SU-DHL-6 (cell line): ENCODE measurements around the gene ANKRD33B.
"Not testable (repeated sequence)": the region's sequence is repeated elsewhere in the genome, so short reads cannot be mapped to it uniquely, and the experiment has no call there.

Experiments used
- H2AFZ ChIP-seq: fragments of 200-600 bp; sonication (generic); 2 replicates; pipeline ENCODE4 v1.6.1; 2014; ENCODE audit warnings: low read depth, mild to moderate bottlenecking, moderate library complexity, mixed read lengths, antibody characterized with exemption, low read length; ENCODE audit not compliant: severe bottlenecking
- H3F3A ChIP-seq: fragments of 200-600 bp; shearing (Covaris generic); 2 replicates; pipeline ENCODE4 v1.6.0; 2016; ENCODE audit warnings: antibody characterized with exemption, mild to moderate bottlenecking; ENCODE audit not compliant: insufficient read depth
- H3K27ac ChIP-seq: fragments of 200-600 bp; sonication (generic); 2 replicates; pipeline ENCODE4 v1.5.1; 2016; ENCODE audit warnings: low read depth, mild to moderate bottlenecking, low read length, moderate library complexity, mixed read lengths
- H3K27me3 ChIP-seq: fragments of 200-600 bp; sonication (generic), shearing (Covaris generic); 2 replicates; pipeline ENCODE4 v1.6.0; 2014; ENCODE audit warnings: mild to moderate bottlenecking, low read length
- H3K36me3 ChIP-seq: fragments of 200-600 bp; sonication (generic); 2 replicates; pipeline ENCODE4 v1.6.1; 2014; ENCODE audit warnings: mild to moderate bottlenecking, low read length, mixed read lengths
- H3K4me2 ChIP-seq: fragments of 300-600, 200-600 bp; shearing (Covaris generic), sonication (generic); 2 replicates; pipeline ENCODE4 v1.6.0; 2014; ENCODE audit warnings: low read length, low read depth, mild to moderate bottlenecking; ENCODE audit not compliant: poor library complexity, severe bottlenecking
- H3K4me3 ChIP-seq: fragments of 200-600 bp; sonication (generic); 2 replicates; pipeline ENCODE4 v1.5.1; 2014; ENCODE audit warnings: antibody characterized with exemption, low read length, mild to moderate bottlenecking, mixed read lengths; ENCODE audit not compliant: insufficient read depth, poor library complexity, severe bottlenecking
- H3K79me2 ChIP-seq: fragments of 200-600 bp; sonication (generic); 2 replicates; pipeline ENCODE4 v1.6.1; 2014; ENCODE audit warnings: mild to moderate bottlenecking, low read length, moderate library complexity; ENCODE audit not compliant: insufficient read depth
- H3K9ac ChIP-seq: fragments of 200-600 bp; sonication (generic); 2 replicates; pipeline ENCODE4 v1.7.0; 2014; ENCODE audit warnings: mild to moderate bottlenecking, low read length
- H3K9me2 ChIP-seq: fragments of 200-600 bp; sonication (generic); replicated peaks from 2 replicates; pipeline ENCODE4 v1.6.1; 2014; ENCODE audit warnings: low read length; ENCODE audit not compliant: insufficient read depth
- H3K9me3 ChIP-seq: fragments of 200-600 bp; sonication (generic); 2 replicates; pipeline ENCODE4 v1.6.1; 2014; ENCODE audit warnings: low read length, mixed read lengths; ENCODE audit not compliant: insufficient read depth
- H4K20me1 ChIP-seq: fragments of 200-600 bp; sonication (generic); 2 replicates; pipeline ENCODE4 v1.6.1; 2014; ENCODE audit warnings: low read depth, mild to moderate bottlenecking, antibody characterized with exemption, low read length, moderate library complexity, mixed read lengths
- EZH2phosphoT487 ChIP-seq: fragments of 200-600 bp; sonication (generic), shearing (Covaris generic); conservative IDR thresholded peaks from 2 replicates; pipeline ENCODE4 v1.6.1; 2018; ENCODE audit warnings: mild to moderate bottlenecking, antibody characterized with exemption, low read length, moderate library complexity, mixed read lengths
- TF ChIP-seq, protein P1 (sequence below): fragments of 200-600 bp; sonication (generic); IDR thresholded peaks from one replicate; pipeline ENCODE4 v1.5.1; 2017; ENCODE audit warnings: antibody characterized with exemption, mild to moderate bottlenecking, low read length, moderate library complexity; ENCODE audit not compliant: insufficient read depth, poor library complexity, severe bottlenecking

ANKRD33B gene

DNA sequence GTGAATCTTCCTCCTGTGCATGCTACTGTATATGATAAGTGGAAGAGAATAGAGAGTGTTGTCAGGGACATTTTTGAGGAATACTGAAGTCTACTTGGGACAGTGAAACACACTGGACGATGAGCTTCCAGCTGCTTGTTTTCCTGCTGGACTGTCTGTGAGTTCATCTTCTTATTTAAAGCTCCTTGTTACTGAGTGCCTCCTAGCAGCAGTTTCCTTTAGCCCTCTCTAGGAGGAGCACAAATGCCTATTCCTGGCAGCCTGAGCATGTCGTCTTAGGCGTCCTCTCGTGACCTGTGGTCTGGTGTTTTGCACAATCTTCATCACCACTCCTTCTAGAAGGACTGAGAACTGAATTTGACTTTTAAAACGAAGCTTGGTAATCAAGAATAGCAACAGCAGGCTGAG, 43.8 kb downstream of the ANKRD33B start:
- H3K79me2 ChIP-seq = peaks cover 62% of the 10 kb centered on the region
- H3K4me3 ChIP-seq = peak overlapping the region; percentile 51
- no peaks in the 10 kb centered on the region for H4K20me1 ChIP-seq
- no peaks in the 10 kb centered on the region for H3K9me2 ChIP-seq
- H2AFZ ChIP-seq = peak overlapping the region; percentile 1
- no peak for TF ChIP-seq EZH2phosphoT487
- TF ChIP-seq, protein P1, sequence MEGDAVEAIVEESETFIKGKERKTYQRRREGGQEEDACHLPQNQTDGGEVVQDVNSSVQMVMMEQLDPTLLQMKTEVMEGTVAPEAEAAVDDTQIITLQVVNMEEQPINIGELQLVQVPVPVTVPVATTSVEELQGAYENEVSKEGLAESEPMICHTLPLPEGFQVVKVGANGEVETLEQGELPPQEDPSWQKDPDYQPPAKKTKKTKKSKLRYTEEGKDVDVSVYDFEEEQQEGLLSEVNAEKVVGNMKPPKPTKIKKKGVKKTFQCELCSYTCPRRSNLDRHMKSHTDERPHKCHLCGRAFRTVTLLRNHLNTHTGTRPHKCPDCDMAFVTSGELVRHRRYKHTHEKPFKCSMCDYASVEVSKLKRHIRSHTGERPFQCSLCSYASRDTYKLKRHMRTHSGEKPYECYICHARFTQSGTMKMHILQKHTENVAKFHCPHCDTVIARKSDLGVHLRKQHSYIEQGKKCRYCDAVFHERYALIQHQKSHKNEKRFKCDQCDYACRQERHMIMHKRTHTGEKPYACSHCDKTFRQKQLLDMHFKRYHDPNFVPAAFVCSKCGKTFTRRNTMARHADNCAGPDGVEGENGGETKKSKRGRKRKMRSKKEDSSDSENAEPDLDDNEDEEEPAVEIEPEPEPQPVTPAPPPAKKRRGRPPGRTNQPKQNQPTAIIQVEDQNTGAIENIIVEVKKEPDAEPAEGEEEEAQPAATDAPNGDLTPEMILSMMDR = no peak
- no peaks in the 10 kb centered on the region for H3K9me3 ChIP-seq
- H3K27ac ChIP-seq = peak overlapping the region; percentile 99
- peak overlapping the region; percentile 62 for H3K9ac ChIP-seq
- peak overlapping the region; percentile 92 for H3K4me2 ChIP-seq
- peaks cover 56% of the 10 kb centered on the region for H3F3A ChIP-seq
- no peaks in the 10 kb centered on the region for H3K27me3 ChIP-seq
- no peaks in the 10 kb centered on the region for H3K36me3 ChIP-seq

DNA sequence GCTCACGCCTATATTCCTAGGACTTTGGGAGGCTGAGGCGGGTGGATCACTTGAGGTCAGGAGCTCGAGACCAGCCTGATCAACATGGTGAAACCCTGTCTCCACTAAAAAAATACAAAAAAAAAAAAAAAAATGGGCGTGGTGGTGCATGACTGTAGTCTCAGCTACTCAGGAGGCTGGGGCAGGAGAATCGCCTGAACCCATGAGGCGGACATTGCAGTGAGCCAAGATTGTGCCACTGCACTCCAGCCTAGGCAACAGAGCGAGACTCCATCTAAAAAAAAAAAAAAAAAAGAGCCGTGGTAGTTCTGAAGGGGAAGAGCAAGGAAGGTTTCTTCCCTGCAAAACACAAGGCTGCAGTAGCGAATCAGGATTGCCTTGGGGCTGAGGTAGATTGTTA, 44.2 kb downstream of the ANKRD33B start:
- not testable (repeated sequence) for H3K36me3 ChIP-seq, H3K9me3 ChIP-seq, H3K27me3 ChIP-seq, H4K20me1 ChIP-seq, H3K9me2 ChIP-seq
- peak overlapping the region; percentile 62 for H3K9ac ChIP-seq
- peak overlapping the region; percentile 99 for H3K27ac ChIP-seq
- H3K4me2 ChIP-seq = peak overlapping the region; percentile 92
- H3K4me3 ChIP-seq = peak overlapping the region; percentile 51
- peak overlapping the region; percentile 1 for H2AFZ ChIP-seq
- peaks cover 62% of the 10 kb centered on the region for H3K79me2 ChIP-seq
- H3F3A ChIP-seq = peaks cover 56% of the 10 kb centered on the region

DNA sequence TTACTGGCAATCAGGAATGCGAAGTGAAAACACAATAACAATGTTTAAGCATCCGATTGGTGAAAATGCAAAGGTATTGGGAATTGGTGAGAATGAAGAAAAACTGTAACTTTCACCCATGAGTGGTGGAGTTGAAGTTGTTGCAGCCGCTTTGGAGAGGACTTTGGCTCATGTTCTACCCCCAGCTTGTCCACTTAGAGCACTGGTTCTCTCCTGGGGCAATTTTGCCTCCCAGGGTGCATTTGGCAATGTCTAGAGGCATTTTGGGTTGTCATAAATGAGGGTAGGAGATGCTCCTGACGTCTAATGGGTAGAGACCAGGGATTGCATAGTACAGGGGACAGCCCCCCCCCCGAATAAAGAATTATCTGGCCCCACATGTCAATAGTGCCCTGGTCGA, 46.2 kb downstream of the ANKRD33B start:
- no peak for TF ChIP-seq EZH2phosphoT487
- TF ChIP-seq, protein P1 = no peak
- peak overlapping the region; percentile 31 for H3K27ac ChIP-seq
- no peaks in the 10 kb centered on the region for H3K27me3 ChIP-seq
- H4K20me1 ChIP-seq = no peaks in the 10 kb centered on the region
- no peaks in the 10 kb centered on the region for H3K9me3 ChIP-seq
- H3K36me3 ChIP-seq = no peaks in the 10 kb centered on the region
- H3K79me2 ChIP-seq = peaks cover 71% of the 10 kb centered on the region
- H2AFZ ChIP-seq = no peak overlapping the region
- H3K9ac ChIP-seq = no peak overlapping the region
- no peaks in the 10 kb centered on the region for H3K9me2 ChIP-seq
- no peak overlapping the region for H3K4me2 ChIP-seq
- peaks cover 46% of the 10 kb centered on the region for H3F3A ChIP-seq
- H3K4me3 ChIP-seq = no peak overlapping the region

DNA sequence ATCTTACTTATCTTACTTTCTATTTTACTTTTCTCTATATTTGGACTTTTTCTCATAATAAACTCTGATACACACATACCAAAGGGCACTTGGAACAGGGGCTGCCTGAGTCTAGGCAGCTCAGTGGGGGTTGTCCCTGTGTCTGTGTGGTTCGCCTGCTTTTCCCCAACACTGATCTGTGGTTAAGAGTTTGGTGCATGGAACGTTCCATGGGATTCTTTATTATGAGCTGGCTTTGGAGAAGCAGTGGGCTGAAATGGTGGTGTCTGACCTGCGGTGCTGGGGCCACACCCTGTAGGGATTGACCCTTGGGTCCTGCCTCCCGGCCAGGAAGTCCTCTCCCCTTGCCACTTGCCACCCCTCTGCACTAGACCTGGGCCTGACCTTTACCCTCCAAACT, 47.4 kb downstream of the ANKRD33B start:
- H3K4me3 ChIP-seq = no peak overlapping the region
- H2AFZ ChIP-seq = no peak overlapping the region
- H3K79me2 ChIP-seq = peaks cover 75% of the 10 kb centered on the region
- no peaks in the 10 kb centered on the region for H3K9me3 ChIP-seq
- H3K27me3 ChIP-seq = no peaks in the 10 kb centered on the region
- no peak overlapping the region for H3K9ac ChIP-seq
- H3K9me2 ChIP-seq = no peaks in the 10 kb centered on the region
- H3K36me3 ChIP-seq = no peaks in the 10 kb centered on the region
- no peak overlapping the region for H3K4me2 ChIP-seq
- H3K27ac ChIP-seq = no peak overlapping the region; the same call in 1 of the 2 replicates
- TF ChIP-seq, protein P1 = no peak
- no peak for TF ChIP-seq EZH2phosphoT487
- H3F3A ChIP-seq = peaks cover 39% of the 10 kb centered on the region
- H4K20me1 ChIP-seq = no peaks in the 10 kb centered on the region
